HG02759 (cell line): Measurements from ENCODE around the gene A1BG.

Experiments
- ATAC-seq: cut with Tn5 transposase; IDR thresholded peaks from one replicate; pipeline ENCODE4 v1.9.1; 2021; ENCODE audit warnings: mild to moderate bottlenecking, moderate library complexity; ENCODE audit not compliant: unreplicated experiment

A1BG gene

GRCh38 chr19:58305065-58305931 is 48.0 kb downstream of the A1BG start, which contains the start of gene ERVK3-1:
ERVK3-1 (plus strand) TSS chr19:58305377; CDS start chr19:58312169, 6,792 bp downstream.
- peak; percentile 99 for ATAC-seq

DNA sequence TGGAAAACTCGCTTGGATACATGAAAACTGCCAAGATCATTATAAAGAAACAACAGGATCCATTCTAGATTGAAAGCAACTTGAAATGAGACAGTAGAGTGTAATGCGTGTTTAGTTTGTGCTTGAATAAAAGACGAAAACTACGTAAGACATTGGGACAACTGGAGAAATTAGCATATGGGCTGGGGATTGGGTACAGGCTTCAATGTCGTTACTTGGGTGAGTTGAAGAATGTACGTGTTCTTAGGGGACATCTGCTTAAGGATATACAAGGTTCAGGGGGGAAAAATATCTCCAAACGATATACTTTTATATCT is 48.6 kb downstream of the A1BG start:
- no peak for ATAC-seq

DNA sequence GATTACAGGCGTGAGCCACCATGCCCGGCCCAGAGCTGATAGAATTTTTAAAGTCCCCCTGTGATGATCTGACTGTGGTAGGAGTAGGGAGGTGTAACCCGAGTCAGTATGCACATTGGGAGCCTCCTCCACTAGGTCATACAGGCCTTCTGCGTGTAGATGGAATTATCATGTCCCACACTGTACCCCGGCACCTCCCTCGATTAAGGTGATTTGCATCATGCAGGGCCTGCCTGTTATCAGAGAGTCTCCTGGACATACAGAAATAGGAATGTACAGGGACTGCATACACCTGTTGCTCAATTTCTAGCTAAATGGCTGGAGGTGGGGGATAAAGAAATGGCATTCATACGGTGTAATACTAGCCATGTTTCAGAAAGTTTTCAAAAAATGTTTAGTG is 49.0 kb downstream of the A1BG start:
- ATAC-seq, result no peak

DNA sequence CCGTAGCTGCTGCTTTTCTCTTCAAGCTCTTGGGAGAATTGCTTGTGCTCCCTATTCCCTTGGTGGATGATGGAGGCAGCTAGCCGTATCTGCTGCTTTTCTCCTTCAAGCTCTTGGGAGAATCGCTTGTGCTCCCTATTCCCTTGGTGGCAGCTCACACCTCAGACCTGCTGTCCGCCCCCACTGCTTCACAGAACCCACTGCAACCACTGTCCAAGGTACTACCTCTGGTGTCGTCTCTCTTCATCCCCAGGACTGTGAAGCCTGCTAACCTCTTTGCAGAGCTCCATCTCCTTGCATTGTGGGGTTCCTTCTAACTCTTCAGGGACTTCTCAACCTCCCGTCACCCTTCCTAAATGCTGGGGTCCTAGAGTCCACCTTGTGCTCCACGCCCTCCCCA is 52.7 kb downstream of the A1BG start:
- no peak for ATAC-seq

DNA sequence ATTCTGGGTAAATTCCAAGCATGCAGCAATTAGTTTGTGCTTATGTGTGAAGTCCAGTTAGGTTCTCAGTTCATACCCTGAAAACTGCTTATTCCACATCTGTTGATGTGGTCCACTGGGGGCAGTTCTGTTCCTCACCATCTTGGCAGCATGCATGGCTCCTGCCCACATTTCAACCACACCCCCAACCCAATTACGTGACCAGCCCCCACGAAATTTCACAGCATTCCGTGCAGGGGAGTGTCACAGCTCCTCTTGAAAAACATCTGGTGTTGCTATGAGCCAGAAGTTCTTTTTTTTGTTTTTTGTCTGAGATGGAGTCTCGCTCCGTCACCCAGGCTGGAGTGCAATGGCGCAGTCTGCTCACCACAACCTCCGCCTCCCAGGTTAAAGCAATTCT is 57.2 kb downstream of the A1BG start:
- no peak for ATAC-seq
